Muscle layer of colon (tissue), 2 donors: ENCODE results near the gene MGAT4C.

Source experiments
- H3K27ac ChIP-seq: one replicate; pipeline ENCODE4 v1.7.0; 2013; ENCODE audit warnings: low read depth, mild to moderate bottlenecking, low read length, moderate library complexity
- H3K27me3 ChIP-seq, 2 donors: one replicate each; pipeline ENCODE4 v1.7.0; 2013; ENCODE audit warnings: low read length in 2 of 2, mild to moderate bottlenecking in 2 of 2; ENCODE audit not compliant: insufficient read depth in 2 of 2, control insufficient read depth in 1 of 2
- H3K36me3 ChIP-seq: one replicate; pipeline ENCODE4 v1.7.0; 2013; ENCODE audit warnings: mild to moderate bottlenecking, low read length; ENCODE audit not compliant: insufficient read depth
- H3K4me1 ChIP-seq: one replicate; pipeline ENCODE4 v1.7.0; 2013; ENCODE audit warnings: mild to moderate bottlenecking, low read length; ENCODE audit not compliant: insufficient read depth
- H3K4me3 ChIP-seq, 2 donors: one replicate each; pipeline ENCODE4 v1.7.0; 2013; ENCODE audit warnings: low read length in 2 of 2, low read depth in 1 of 2, mild to moderate bottlenecking in 1 of 2, moderate library complexity in 1 of 2
- H3K9ac ChIP-seq: one replicate; pipeline ENCODE4 v1.7.0; 2013; ENCODE audit warnings: low read length
- H3K9me3 ChIP-seq: one replicate; pipeline ENCODE4 v1.7.0; 2013; ENCODE audit warnings: mild to moderate bottlenecking, low read length
- donor health status: abdominal sarcoma.
- donor health status: Adenocarcinoma of cecum.

Gene MGAT4C

GRCh38 chr12:86042062-86042461 is 214.1 kb downstream of the MGAT4C start:
- no peak overlapping the region for H3K4me3 ChIP-seq
- H3K9me3 ChIP-seq, result no peaks in the 10 kb centered on the region
- H3K9ac ChIP-seq, result no peak overlapping the region
- no peaks in the 10 kb centered on the region for H3K36me3 ChIP-seq
- no peaks in the 10 kb centered on the region for H3K27me3 ChIP-seq
- H3K27ac ChIP-seq, result no peak overlapping the region
- H3K4me1 ChIP-seq, result no peaks in the 10 kb centered on the region

- Histone ChIP-seq H3K9me3 (no peaks in the 10 kb centered on the region), H3K4me1 (no peaks in the 10 kb centered on the region), H3K9ac (no peak overlapping the region), H3K27ac (no peak overlapping the region), H3K4me3 (no peak overlapping the region), H3K27me3 (no peaks in the 10 kb centered on the region), H3K36me3 (no peaks in the 10 kb centered on the region)
Measured at GRCh38 chr12:86018361-86018760, 237.8 kb downstream of the MGAT4C start.

GRCh38 chr12:86015026-86015425 is 241.2 kb downstream of the MGAT4C start:
- Histone ChIP-seq H3K4me3 (no peak overlapping the region), H3K36me3 (no peaks in the 10 kb centered on the region), H3K9ac (no peak overlapping the region), H3K4me1 (no peaks in the 10 kb centered on the region), H3K9me3 (no peaks in the 10 kb centered on the region), H3K27ac (no peak overlapping the region), H3K27me3 (no peaks in the 10 kb centered on the region)

GRCh38 chr12:86006727-86007126 is 249.5 kb downstream of the MGAT4C start:
- no peaks in the 10 kb centered on the region for H3K9me3 ChIP-seq
- H3K4me1 ChIP-seq, result no peaks in the 10 kb centered on the region
- H3K9ac ChIP-seq, result no peak overlapping the region
- H3K4me3 ChIP-seq, result no peak overlapping the region
- H3K27ac ChIP-seq, result no peak overlapping the region
- no peaks in the 10 kb centered on the region for H3K27me3 ChIP-seq
- H3K36me3 ChIP-seq, result no peaks in the 10 kb centered on the region

- Histone ChIP-seq H3K4me1 (no peaks in the 10 kb centered on the region), H3K9me3 (no peaks in the 10 kb centered on the region), H3K36me3 (no peaks in the 10 kb centered on the region), H3K27me3 (no peaks in the 10 kb centered on the region), H3K27ac (no peak overlapping the region), H3K4me3 (no peak overlapping the region), H3K9ac (no peak overlapping the region)
Measured at GRCh38 chr12:85998074-85998473, 258.1 kb downstream of the MGAT4C start.

GRCh38 chr12:85996280-85996679 is 259.9 kb downstream of the MGAT4C start:
- H3K9ac ChIP-seq, result no peak overlapping the region
- H3K36me3 ChIP-seq, result no peaks in the 10 kb centered on the region
- no peaks in the 10 kb centered on the region for H3K9me3 ChIP-seq
- no peaks in the 10 kb centered on the region for H3K27me3 ChIP-seq
- H3K4me3 ChIP-seq, result no peak overlapping the region
- H3K27ac ChIP-seq, result no peak overlapping the region
- no peaks in the 10 kb centered on the region for H3K4me1 ChIP-seq

GRCh38 chr12:85993746-85994145 is 262.4 kb downstream of the MGAT4C start:
- Histone ChIP-seq H3K9me3 (no peaks in the 10 kb centered on the region), H3K27ac (no peak overlapping the region), H3K4me1 (no peaks in the 10 kb centered on the region), H3K4me3 (no peak overlapping the region), H3K36me3 (no peaks in the 10 kb centered on the region), H3K27me3 (no peaks in the 10 kb centered on the region), H3K9ac (no peak overlapping the region)

GRCh38 chr12:85985996-85986395 is 270.2 kb downstream of the MGAT4C start:
- H3K27ac ChIP-seq, result no peak overlapping the region
- H3K9me3 ChIP-seq, result no peaks in the 10 kb centered on the region
- H3K4me3 ChIP-seq, result no peak overlapping the region
- no peak overlapping the region for H3K9ac ChIP-seq
- H3K27me3 ChIP-seq, result no peaks in the 10 kb centered on the region
- no peaks in the 10 kb centered on the region for H3K36me3 ChIP-seq
- no peaks in the 10 kb centered on the region for H3K4me1 ChIP-seq

GRCh38 chr12:85983601-85984000 is 272.6 kb downstream of the MGAT4C start:
- Histone ChIP-seq H3K4me3 (no peak overlapping the region), H3K4me1 (no peaks in the 10 kb centered on the region), H3K27ac (no peak overlapping the region), H3K9ac (no peak overlapping the region), H3K9me3 (no peaks in the 10 kb centered on the region), H3K36me3 (no peaks in the 10 kb centered on the region), H3K27me3 (no peaks in the 10 kb centered on the region)

GRCh38 chr12:85979641-85980040 is 276.6 kb downstream of the MGAT4C start:
- no peaks in the 10 kb centered on the region for H3K9me3 ChIP-seq
- no peak overlapping the region for H3K27ac ChIP-seq
- H3K27me3 ChIP-seq, result no peaks in the 10 kb centered on the region
- H3K4me1 ChIP-seq, result no peaks in the 10 kb centered on the region
- H3K4me3 ChIP-seq, result no peak overlapping the region
- H3K9ac ChIP-seq, result no peak overlapping the region
- H3K36me3 ChIP-seq, result no peaks in the 10 kb centered on the region

- Histone ChIP-seq H3K36me3 (no peaks in the 10 kb centered on the region), H3K4me1 (no peaks in the 10 kb centered on the region), H3K9me3 (no peaks in the 10 kb centered on the region), H3K27me3 (no peaks in the 10 kb centered on the region), H3K4me3 (no peak overlapping the region), H3K9ac (no peak overlapping the region), H3K27ac (no peak overlapping the region)
Measured at GRCh38 chr12:85975716-85976115, 280.5 kb downstream of the MGAT4C start.

- Histone ChIP-seq H3K27me3 (no peaks in the 10 kb centered on the region), H3K4me1 (no peaks in the 10 kb centered on the region), H3K9me3 (no peaks in the 10 kb centered on the region), H3K4me3 (no peak overlapping the region), H3K36me3 (no peaks in the 10 kb centered on the region), H3K27ac (no peak overlapping the region), H3K9ac (no peak overlapping the region)
Measured at GRCh38 chr12:85971800-85972199, 284.4 kb downstream of the MGAT4C start.
